ENCODE results near the gene RELB. TPM values are rescaled to one million over a fixed set of nuclear protein-coding genes. Genes with fewer than 3 reads are reported as not detected.

The RELB gene
- total and polyA plus RNA-seq, 10 of the 15 experiments (the other 5 are each of a cell fraction or from before 2014, with no cell fraction given), result 0.66 to 43.8 (median 12.8) TPM

DNA sequence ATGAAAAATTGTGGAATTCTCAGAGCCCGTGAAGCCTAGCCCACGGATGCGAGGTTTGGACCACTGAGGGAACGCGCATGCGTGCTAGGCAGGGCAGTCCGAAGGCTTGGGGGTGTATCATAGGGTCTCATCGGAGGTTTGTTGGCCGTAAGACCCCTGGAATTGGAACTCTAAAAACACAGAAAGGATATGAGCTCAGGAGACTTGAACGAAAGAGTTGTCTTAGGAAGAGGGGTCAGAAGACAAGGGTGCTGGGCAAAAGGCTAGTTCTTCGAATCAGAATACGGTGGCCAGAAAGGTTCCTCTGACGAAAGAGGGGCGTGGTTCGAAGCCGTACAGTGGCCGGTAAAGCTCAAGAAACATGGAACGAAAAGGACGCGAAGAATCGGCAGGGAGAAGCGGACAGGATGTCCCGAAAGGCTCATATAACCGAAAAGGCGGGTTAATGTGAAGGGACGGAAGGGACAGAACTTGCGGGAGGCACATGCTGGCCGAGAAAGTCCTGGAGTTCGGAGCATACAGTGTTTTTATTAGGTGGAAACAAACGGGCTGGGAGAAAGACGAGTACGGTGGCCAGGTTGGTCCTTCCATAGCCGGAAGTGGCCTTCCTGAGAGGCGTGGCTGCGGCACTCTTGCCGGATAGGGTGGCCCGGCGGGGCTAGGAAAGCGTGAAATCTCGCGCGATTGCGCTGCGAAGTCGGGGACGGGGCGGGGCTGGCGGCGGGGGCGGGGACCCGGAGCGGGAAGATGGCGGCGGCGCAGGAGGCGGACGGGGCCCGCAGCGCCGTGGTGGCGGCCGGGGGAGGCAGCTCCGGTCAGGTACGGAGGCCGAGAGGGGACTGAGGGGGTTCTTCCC lies 46.4 kb upstream of the RELB start, which contains the start of gene CLPTM1 (continued):
- TF ChIP-seq, protein P1, sequence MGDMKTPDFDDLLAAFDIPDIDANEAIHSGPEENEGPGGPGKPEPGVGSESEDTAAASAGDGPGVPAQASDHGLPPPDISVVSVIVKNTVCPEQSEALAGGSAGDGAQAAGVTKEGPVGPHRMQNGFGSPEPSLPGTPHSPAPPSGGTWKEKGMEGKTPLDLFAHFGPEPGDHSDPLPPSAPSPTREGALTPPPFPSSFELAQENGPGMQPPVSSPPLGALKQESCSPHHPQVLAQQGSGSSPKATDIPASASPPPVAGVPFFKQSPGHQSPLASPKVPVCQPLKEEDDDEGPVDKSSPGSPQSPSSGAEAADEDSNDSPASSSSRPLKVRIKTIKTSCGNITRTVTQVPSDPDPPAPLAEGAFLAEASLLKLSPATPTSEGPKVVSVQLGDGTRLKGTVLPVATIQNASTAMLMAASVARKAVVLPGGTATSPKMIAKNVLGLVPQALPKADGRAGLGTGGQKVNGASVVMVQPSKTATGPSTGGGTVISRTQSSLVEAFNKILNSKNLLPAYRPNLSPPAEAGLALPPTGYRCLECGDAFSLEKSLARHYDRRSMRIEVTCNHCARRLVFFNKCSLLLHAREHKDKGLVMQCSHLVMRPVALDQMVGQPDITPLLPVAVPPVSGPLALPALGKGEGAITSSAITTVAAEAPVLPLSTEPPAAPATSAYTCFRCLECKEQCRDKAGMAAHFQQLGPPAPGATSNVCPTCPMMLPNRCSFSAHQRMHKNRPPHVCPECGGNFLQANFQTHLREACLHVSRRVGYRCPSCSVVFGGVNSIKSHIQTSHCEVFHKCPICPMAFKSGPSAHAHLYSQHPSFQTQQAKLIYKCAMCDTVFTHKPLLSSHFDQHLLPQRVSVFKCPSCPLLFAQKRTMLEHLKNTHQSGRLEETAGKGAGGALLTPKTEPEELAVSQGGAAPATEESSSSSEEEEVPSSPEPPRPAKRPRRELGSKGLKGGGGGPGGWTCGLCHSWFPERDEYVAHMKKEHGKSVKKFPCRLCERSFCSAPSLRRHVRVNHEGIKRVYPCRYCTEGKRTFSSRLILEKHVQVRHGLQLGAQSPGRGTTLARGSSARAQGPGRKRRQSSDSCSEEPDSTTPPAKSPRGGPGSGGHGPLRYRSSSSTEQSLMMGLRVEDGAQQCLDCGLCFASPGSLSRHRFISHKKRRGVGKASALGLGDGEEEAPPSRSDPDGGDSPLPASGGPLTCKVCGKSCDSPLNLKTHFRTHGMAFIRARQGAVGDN (IDR thresholded peaks at IDR 0.05), result peak; percentile 23; the same call in 1 of the 2 replicates
- TF ChIP-seq CREM (IDR thresholded peaks at IDR 0.05; ENCODE audit: low read depth), result peak; percentile 94
- 0 out of 2 replicates have a peak, but pooled peaks have one; percentile 52 for TF ChIP-seq RFX5 (IDR thresholded peaks at IDR 0.05; ENCODE audit: low read depth, low read length)
- TF ChIP-seq, protein P2, sequence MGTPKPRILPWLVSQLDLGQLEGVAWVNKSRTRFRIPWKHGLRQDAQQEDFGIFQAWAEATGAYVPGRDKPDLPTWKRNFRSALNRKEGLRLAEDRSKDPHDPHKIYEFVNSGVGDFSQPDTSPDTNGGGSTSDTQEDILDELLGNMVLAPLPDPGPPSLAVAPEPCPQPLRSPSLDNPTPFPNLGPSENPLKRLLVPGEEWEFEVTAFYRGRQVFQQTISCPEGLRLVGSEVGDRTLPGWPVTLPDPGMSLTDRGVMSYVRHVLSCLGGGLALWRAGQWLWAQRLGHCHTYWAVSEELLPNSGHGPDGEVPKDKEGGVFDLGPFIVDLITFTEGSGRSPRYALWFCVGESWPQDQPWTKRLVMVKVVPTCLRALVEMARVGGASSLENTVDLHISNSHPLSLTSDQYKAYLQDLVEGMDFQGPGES (IDR thresholded peaks at IDR 0.05), result 0 out of 2 replicates have a peak, but pooled peaks have one; percentile 14
- TF ChIP-seq, protein P3, sequence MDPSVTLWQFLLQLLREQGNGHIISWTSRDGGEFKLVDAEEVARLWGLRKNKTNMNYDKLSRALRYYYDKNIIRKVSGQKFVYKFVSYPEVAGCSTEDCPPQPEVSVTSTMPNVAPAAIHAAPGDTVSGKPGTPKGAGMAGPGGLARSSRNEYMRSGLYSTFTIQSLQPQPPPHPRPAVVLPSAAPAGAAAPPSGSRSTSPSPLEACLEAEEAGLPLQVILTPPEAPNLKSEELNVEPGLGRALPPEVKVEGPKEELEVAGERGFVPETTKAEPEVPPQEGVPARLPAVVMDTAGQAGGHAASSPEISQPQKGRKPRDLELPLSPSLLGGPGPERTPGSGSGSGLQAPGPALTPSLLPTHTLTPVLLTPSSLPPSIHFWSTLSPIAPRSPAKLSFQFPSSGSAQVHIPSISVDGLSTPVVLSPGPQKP (IDR thresholded peaks at IDR 0.05; ENCODE audit: low read depth, low read length), result peak; percentile 89
- peak; percentile 77 for TF ChIP-seq POLR2AphosphoS5 (IDR thresholded peaks at IDR 0.05; ENCODE audit: low read length)
- no peak for TF ChIP-seq TCF7 (IDR thresholded peaks at IDR 0.05; ENCODE audit: borderline replicate concordance)
- TF ChIP-seq, protein P4, sequence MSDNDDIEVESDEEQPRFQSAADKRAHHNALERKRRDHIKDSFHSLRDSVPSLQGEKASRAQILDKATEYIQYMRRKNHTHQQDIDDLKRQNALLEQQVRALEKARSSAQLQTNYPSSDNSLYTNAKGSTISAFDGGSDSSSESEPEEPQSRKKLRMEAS (IDR thresholded peaks at IDR 0.05; ENCODE audit: low read depth, low read length), result peak; percentile 32; the same call in 1 of the 2 replicates
- peak; percentile 87 for TF ChIP-seq ZSCAN29 (IDR thresholded peaks at IDR 0.05)
- peak; percentile 67; the same call in 1 of the 2 replicates for TF ChIP-seq FOXK2 (IDR thresholded peaks at IDR 0.05)
- TF ChIP-seq YBX1 (IDR thresholded peaks at IDR 0.05), result no peak
- TF ChIP-seq NRF1 (conservative IDR thresholded peaks at IDR 0.05; ENCODE audit: low read depth, low read length), result peak; percentile 21; the same call in 1 of the 2 replicates
- TF ChIP-seq IKZF2 (IDR thresholded peaks at IDR 0.05), result peak in 1 of 2 experiments; percentile 48; a peak in 2 of 4 replicates
- peak; percentile 72 for TF ChIP-seq MTA2 (IDR thresholded peaks at IDR 0.05; ENCODE audit: low read depth)
- TF ChIP-seq TAF1 (IDR thresholded peaks at IDR 0.05; ENCODE audit: borderline replicate concordance, low read depth, low read length), result peak; percentile 62
- TF ChIP-seq MXI1 (IDR thresholded peaks at IDR 0.05; ENCODE audit: low read depth, low read length), result peak; percentile 78; the same call in 1 of the 2 replicates
- TF ChIP-seq NFYB (IDR thresholded peaks at IDR 0.05; ENCODE audit: insufficient read depth, low read depth, low read length), result peak; percentile 76; the same call in 1 of the 2 replicates
- peak in 1 of 2 experiments; percentile 20; a peak in 1 of 4 replicates for TF ChIP-seq SRF (IDR thresholded peaks at IDR 0.05; ENCODE audit: low read depth in 2 of 2, low read length in 2 of 2)
- peak; percentile 70 for TF ChIP-seq SP1 (IDR thresholded peaks at IDR 0.05; ENCODE audit: low read depth, low read length)
- TF ChIP-seq ETV6 (conservative IDR thresholded peaks at IDR 0.05 in 1 of 2, IDR thresholded peaks at IDR 0.05 in 1 of 2; ENCODE audit: borderline replicate concordance in 1 of 2, low read depth in 1 of 2), result no peak
- TF ChIP-seq TBL1XR1 (IDR thresholded peaks at IDR 0.05; ENCODE audit: low read depth, low read length), result peak; percentile 76
- peak; percentile 65 for TF ChIP-seq ZNF24 (IDR thresholded peaks at IDR 0.05)
- TF ChIP-seq CHD2 (IDR thresholded peaks at IDR 0.05; ENCODE audit: borderline replicate concordance, low read depth, low read length), result peak; percentile 98
- peak; percentile 82 for TF ChIP-seq BRCA1 (IDR thresholded peaks at IDR 0.05; ENCODE audit: low read depth, low read length)
